ENCODE data around the gene NUCKS1. TPM values are rescaled to one million over a fixed set of nuclear protein-coding genes. Genes with fewer than 3 reads are reported as not detected.

Gene NUCKS1
- polyA plus RNA-seq, 3 donors, result 4.2 to 4.9 (median 4.2) TPM

GRCh38 chr1:205677167-205677566, 72.8 kb downstream of the NUCKS1 start:
- intact Hi-C loops (cut with micrococcal nuclease), result no loop called here
- H3K4me1 ChIP-seq (ENCODE audit: control insufficient read depth in 1 of 2, insufficient read depth in 2 of 2, low read length in 2 of 2), result peaks cover 19 to 30% of the 10 kb centered on the region in 2 donors
- peaks cover 27% of the 10 kb centered on the region for H3K4me1 Mint-ChIP-seq
- peaks cover 29 to 34% (median 33%) of the 10 kb centered on the region in 3 donors for H3K27me3 Mint-ChIP-seq (ENCODE audit: low read depth in 3 of 3)
- no peaks in the 10 kb centered on the region for H3K79me2 ChIP-seq (ENCODE audit: insufficient read depth, low read length)
- peaks cover 0 to 11% (median 1%) of the 10 kb centered on the region in 7 donors for H3K9me3 Mint-ChIP-seq
- peak overlapping the region in 1 of 7 donors; percentile 41 for H3K27ac Mint-ChIP-seq
- peaks cover 0 to 6% of the 10 kb centered on the region in 2 donors for H3K9me3 ChIP-seq (replicated peaks in 1 of 2; ENCODE audit: control insufficient read depth in 1 of 2, insufficient read depth in 1 of 2, low read length in 2 of 2)
- DNase-seq, result no peak
- H3K27ac ChIP-seq (ENCODE audit: low read depth in 1 of 2, low read length in 2 of 2), result no peak overlapping the region
- H3K36me3 ChIP-seq (replicated peaks in 1 of 2; ENCODE audit: control insufficient read depth in 1 of 2, insufficient read depth in 2 of 2, low read length in 2 of 2), result no peaks in the 10 kb centered on the region
- H2AFZ ChIP-seq (ENCODE audit: insufficient read depth, low read depth, low read length, poor library complexity, severe bottlenecking), result no peak overlapping the region
- peaks cover 0 to 7% of the 10 kb centered on the region in 2 donors for H3K36me3 Mint-ChIP-seq
- peaks cover 7 to 26% of the 10 kb centered on the region in 2 donors for H3K27me3 ChIP-seq (ENCODE audit: control insufficient read depth in 2 of 2, insufficient read depth in 2 of 2, low read length in 2 of 2)
- WGBS (ENCODE audit: insufficient coverage), result 18% methylated on average over 5 of the region's 5 CpGs
- TF ChIP-seq CTCF (IDR thresholded peaks at IDR 0.05), result no peak
- no peak overlapping the region for H3K4me3 Mint-ChIP-seq
- no peaks in the 10 kb centered on the region for H4K20me1 ChIP-seq (ENCODE audit: insufficient read depth, low read length)
- no peak overlapping the region for H3K4me2 ChIP-seq (replicated peaks; ENCODE audit: extremely low read depth, low read length, poor library complexity, severe bottlenecking)
- no peak overlapping the region for H3K9ac ChIP-seq (ENCODE audit: insufficient read depth, low read length, poor library complexity, severe bottlenecking)
- H3K4me3 ChIP-seq (replicated peaks in 1 of 3; ENCODE audit: low read depth in 2 of 3, low read length in 3 of 3), result no peak overlapping the region

- H3K4me1 Mint-ChIP-seq, result peaks cover 30% of the 10 kb centered on the region
- H4K20me1 ChIP-seq (ENCODE audit: insufficient read depth, low read length), result no peaks in the 10 kb centered on the region
- intact Hi-C loops (cut with micrococcal nuclease), result no loop called here
- TF ChIP-seq CTCF (IDR thresholded peaks at IDR 0.05), result no peak
- peaks cover 0 to 7% of the 10 kb centered on the region in 2 donors for H3K36me3 Mint-ChIP-seq
- no peak overlapping the region for H3K27ac ChIP-seq (ENCODE audit: low read depth in 1 of 2, low read length in 2 of 2)
- H3K79me2 ChIP-seq (ENCODE audit: insufficient read depth, low read length), result no peaks in the 10 kb centered on the region
- 69% methylated on average over 3 of the region's 3 CpGs for WGBS (ENCODE audit: insufficient coverage)
- H3K4me2 ChIP-seq (replicated peaks; ENCODE audit: extremely low read depth, low read length, poor library complexity, severe bottlenecking), result no peak overlapping the region
- no peak overlapping the region for H2AFZ ChIP-seq (ENCODE audit: insufficient read depth, low read depth, low read length, poor library complexity, severe bottlenecking)
- H3K9me3 Mint-ChIP-seq, result peaks cover 0 to 11% (median 1%) of the 10 kb centered on the region in 7 donors
- H3K27me3 Mint-ChIP-seq (ENCODE audit: low read depth in 3 of 3), result peaks cover 27 to 33% (median 28%) of the 10 kb centered on the region in 3 donors
- H3K4me3 ChIP-seq (replicated peaks in 1 of 3; ENCODE audit: low read depth in 2 of 3, low read length in 3 of 3), result no peak overlapping the region
- H3K9ac ChIP-seq (ENCODE audit: insufficient read depth, low read length, poor library complexity, severe bottlenecking), result no peak overlapping the region
- H3K9me3 ChIP-seq (replicated peaks in 1 of 2; ENCODE audit: control insufficient read depth in 1 of 2, insufficient read depth in 1 of 2, low read length in 2 of 2), result peaks cover 0 to 6% of the 10 kb centered on the region in 2 donors
- no peak overlapping the region for H3K27ac Mint-ChIP-seq
- no peaks in the 10 kb centered on the region for H3K36me3 ChIP-seq (replicated peaks in 1 of 2; ENCODE audit: control insufficient read depth in 1 of 2, insufficient read depth in 2 of 2, low read length in 2 of 2)
- peaks cover 19 to 30% of the 10 kb centered on the region in 2 donors for H3K4me1 ChIP-seq (ENCODE audit: control insufficient read depth in 1 of 2, insufficient read depth in 2 of 2, low read length in 2 of 2)
- H3K27me3 ChIP-seq (ENCODE audit: control insufficient read depth in 2 of 2, insufficient read depth in 2 of 2, low read length in 2 of 2), result peaks cover 7 to 23% of the 10 kb centered on the region in 2 donors
- no peak overlapping the region for H3K4me3 Mint-ChIP-seq
- no peak for DNase-seq
Observed at GRCh38 chr1:205676597-205676996, 73.4 kb downstream of the NUCKS1 start.
